Activated T-cell treated with anti-CD3 and anti-CD28 coated beads for 24 hours (primary cell): ENCODE measurements around the gene FSCN2.
"Not testable (repeated sequence)": the region's sequence is repeated elsewhere in the genome, so short reads cannot be mapped to it uniquely, and the experiment has no call there.

Experiments used
- DNase-seq: peaks from one replicate; pipeline ENCODE4 v3.0.0-alpha.2; 2020; ENCODE audit warnings: low read depth

The FSCN2 gene

DNA sequence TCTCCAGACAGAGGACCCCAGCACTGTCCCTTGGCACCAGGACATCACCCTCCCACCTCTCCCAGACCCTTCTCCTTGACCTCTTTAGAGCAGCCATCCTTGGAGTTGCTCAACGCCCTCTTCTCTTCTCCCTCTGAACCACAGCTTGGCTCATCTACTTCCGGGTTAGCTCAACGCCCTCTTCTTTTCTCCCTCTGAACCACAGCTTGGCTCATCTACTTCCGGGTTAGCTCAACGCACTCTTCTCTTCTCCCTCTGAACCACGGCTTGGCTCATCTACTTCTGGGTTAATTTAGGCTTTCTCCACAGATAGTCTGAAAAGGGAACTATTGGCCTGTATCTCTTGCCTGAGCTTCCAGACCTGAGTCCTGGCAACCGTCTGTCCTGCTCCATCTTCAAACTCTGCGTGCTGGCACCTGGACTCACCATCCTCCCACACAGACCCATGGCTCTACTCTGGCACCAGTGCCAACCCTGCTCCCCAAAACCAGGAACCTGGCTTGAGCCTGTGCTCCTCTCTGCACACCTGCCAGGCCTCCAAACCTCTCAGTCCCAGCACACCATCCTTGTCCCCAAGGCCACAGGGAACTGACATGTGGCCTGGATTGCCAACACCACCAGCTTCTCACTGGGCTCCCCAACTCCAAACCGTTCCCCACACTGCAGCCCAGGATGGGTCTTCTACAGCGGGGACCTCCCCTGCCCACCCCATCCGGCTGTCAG lies 49.3 kb downstream of the FSCN2 start:
- no peak for DNase-seq

GRCh38 chr17:81578038-81578441 lies 49.9 kb downstream of the FSCN2 start:
- no peak for DNase-seq

DNA sequence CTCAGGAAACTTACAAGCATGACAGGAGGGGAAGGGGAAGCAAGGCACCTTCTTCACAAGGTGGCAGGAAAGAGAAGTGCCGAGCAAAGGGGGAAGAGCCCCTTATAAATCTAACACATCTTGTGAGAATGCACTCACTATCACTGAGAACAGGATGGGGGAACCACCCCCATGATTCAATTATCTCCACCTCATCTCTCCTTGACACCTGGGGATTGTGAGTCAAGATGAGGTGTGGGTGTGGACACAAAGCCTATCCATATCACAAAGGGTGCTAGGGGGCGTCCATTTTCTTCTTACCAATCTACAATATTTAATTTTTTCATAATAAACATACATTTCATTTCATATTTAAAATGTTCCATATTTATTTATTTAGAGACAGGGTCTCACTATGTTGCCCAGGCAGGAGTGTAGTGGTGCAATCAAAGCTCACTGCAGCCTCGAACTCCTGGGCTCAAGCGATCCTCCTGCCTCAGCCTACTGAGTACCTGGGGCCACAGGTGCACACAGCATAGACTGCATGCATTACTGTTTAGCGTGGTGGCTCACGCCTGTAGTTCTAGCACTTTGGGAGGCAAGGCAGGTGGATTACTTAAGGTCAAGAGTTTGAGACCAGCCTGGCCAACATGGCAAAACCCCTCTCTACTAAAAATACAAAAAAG lies 50.5 kb downstream of the FSCN2 start:
- DNase-seq: peak; percentile 11

DNA sequence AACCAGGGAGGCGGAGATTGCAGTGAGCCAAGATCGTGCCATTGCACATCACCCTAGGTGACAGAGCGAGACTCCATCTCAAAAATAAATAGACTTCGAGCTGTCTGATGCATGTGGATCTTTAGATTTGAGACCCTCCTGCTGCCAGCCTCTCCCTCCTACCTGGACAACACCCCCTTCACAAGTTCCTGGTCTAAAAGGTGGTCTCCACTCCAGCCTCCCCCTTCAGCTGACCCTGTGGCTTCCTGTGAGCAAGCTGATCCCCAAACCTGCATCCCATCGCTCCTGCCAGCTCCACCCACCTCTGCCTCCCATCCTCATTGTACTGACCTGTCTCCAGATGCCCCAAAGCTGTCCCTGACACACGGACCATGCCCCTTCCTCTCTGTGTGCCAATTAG lies 51.1 kb downstream of the FSCN2 start:
- DNase-seq: no peak

DNA sequence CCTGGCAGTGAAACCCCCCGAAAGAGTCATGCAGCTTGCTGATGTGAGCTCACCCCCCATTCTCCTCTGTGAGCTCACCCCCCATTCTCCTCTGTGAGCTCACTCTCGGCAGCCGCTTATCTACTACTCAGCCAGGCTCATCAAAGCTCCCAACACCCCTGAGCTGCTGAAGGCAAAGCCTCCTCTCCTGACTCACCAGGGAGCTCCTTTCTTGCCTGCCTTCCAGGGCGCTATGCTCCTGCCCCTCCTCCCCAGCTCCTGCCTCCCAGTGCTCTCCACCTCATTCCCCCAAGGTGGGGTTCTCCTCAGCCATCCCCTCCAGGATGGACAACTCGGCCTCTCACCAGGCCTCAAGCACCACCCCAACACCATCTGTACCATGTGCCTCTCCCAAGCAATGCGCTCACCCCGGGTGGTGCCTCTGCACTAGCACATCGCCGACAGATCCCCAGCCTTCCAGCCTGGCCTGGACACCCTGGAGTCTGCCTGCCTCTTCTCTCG lies 51.7 kb downstream of the FSCN2 start:
- DNase-seq: no peak

DNA sequence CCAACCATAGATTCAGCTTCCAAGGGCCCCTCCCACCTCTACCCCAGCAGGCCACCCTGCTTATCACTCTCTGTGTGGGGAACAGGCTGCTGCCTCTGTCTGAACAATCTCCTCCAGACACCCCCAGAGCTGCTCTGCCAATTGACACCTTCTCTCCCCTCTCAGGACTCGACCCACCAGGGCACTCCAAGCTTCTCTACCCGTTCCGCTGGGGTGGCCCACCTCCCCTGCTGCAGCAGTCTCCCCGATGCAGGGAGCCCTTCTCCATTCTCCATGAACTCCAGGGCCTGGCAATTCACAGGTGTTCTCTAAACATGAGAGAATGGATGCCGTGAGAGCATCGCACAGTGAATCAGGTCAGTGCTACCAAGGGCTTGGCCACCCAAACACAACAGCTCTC lies 52.3 kb downstream of the FSCN2 start:
- no peak for DNase-seq

- DNase-seq: no peak
These were observed 53.6 kb downstream of the FSCN2 start for GRCh38 chr17:81581758-81582157.

DNA sequence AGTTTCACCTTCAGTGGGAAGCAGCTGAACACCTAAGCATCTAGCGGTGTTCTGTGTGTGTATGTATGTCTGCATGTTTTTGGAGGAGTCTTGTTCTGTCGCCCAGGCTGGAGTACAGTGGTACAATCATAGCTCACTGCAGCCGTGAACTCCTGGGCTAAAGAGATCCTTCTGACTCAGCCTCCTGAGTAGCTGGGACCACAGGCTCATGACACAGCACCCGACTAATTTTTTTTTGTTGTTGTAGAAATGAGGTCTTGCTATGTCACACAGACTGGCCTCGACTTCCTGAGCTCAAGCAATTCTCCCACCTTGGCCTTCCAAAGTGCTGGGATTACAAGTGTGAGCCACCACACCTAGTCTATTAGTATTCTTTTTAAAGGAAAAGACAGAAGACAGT lies 54.2 kb downstream of the FSCN2 start:
- DNase-seq: no peak

- DNase-seq: no peak
These were observed 54.6 kb downstream of the FSCN2 start for GRCh38 chr17:81582749-81583148.

- DNase-seq: no peak
These were observed 55.6 kb downstream of the FSCN2 start for GRCh38 chr17:81583589-81584342.

GRCh38 chr17:81584771-81585170 lies 56.6 kb downstream of the FSCN2 start:
- DNase-seq: not testable (repeated sequence)

DNA sequence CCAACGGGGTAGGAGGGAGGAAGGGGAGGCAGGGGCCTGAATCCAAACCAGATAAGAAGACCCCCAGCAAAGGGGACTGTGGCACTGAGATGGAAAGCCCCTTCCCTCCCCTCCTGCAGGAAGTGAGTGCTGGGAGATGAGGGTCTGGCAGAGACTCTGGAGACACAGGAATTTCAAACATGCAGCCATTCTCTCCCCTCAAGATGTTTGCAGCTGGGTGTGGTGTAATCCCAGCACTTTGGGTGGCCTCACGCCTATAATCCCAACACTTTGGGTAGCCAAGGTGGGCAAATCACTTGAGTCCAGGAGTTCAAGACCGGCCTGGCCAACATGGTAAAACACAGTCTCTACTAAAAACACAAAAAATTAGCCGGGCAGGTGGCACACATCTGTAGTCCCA lies 57.9 kb downstream of the FSCN2 start:
- no peak for DNase-seq
